OCI-LY7 (cell line): ENCODE measurements around the gene SIRT5.

Experiments
- CTCF ChIP-seq: fragments of 200-600 bp; sonication (generic); conservative IDR thresholded peaks from 2 replicates; pipeline ENCODE4 v1.5.1; 2014; ENCODE audit warnings: mild to moderate bottlenecking, antibody characterized with exemption, low read length, moderate library complexity, mixed read lengths
- EZH2phosphoT487 ChIP-seq: fragments of 200-600 bp; sonication (generic); IDR thresholded peaks from 2 replicates; pipeline ENCODE4 v1.6.1; 2018; ENCODE audit warnings: low read depth, borderline replicate concordance, mild to moderate bottlenecking, mixed run types, antibody characterized with exemption, low read length, moderate library complexity, mixed read lengths

- TF ChIP-seq CTCF: no peak
- no peak for TF ChIP-seq EZH2phosphoT487
These were observed 89.6 kb downstream of the SIRT5 start for GRCh38 chr6:13663986-13664385.
